GM19351 (cell line): ENCODE measurements around the gene HACL1.

ENCODE experiments used
- ATAC-seq: cut with Tn5 transposase; IDR thresholded peaks from one replicate; pipeline ENCODE4 v1.9.1; 2021; ENCODE audit warnings: mild to moderate bottlenecking, moderate library complexity; ENCODE audit not compliant: unreplicated experiment

Gene HACL1

DNA sequence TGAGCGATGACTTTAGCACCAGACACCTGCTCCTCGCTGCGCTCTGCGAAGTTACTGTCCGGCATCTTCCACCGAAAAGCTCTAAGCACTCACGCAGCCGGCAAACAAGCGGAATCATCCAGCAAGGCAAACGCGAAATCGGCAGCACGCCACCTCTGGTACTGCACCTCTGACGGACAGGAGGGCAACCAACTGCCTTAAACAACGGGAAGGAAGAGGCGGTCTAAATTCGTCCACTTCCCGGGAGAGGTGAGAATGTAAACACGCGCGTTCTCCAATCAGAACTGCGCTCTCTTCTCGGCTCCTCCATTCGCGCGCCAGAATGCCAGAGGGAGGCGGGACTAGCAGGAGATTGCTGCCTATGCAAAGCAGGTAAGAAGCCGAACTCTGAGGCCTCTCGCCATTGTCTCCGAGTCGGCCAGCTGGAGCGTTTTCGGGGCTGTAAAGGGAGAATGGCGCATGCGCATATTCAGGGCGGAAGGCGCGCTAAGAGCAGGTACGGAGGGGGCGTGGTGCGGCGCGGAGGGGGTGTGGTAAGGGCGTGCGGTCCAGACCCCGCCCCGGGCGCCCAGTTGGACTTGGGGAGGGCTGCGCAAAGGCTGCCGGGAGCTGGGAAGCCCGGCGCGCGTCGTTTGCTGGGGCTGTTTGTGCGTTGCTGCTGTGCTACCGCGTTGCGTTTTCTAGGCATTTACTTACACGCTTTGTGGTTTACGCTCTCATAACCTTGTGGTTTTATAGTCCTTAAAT is at the start of gene HACL1, which contains the start of gene BTD:
Gene HACL1 (minus strand): TSS at position 171 of the 747 bp plus-strand sequence. CDS start 106 bp downstream, at position 65.
Gene BTD (plus strand): TSS at position 347 of the 747 bp plus-strand sequence. CDS start 33,695 bp downstream, outside the sequence.
- peak; percentile 90 for ATAC-seq

DNA sequence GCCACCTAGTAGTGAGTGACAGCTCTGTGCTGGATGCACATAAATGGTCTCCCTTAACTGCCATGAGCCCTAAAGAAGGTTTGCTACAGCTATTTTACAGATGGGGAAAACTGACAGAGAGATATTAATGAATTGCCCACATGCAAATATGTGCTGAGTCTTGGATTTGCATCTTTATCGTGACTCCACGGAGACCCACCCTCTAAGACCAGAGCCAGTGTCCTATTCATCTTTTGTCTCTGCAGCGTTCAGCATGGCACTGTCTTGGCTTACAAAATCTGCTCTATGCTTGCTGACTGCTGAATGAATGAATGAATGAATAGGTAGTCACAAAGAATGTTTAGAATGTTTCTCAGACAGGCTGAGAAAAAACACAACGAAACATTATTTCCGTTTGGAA is 48.5 kb upstream of the HACL1 start:
- ATAC-seq: no peak

DNA sequence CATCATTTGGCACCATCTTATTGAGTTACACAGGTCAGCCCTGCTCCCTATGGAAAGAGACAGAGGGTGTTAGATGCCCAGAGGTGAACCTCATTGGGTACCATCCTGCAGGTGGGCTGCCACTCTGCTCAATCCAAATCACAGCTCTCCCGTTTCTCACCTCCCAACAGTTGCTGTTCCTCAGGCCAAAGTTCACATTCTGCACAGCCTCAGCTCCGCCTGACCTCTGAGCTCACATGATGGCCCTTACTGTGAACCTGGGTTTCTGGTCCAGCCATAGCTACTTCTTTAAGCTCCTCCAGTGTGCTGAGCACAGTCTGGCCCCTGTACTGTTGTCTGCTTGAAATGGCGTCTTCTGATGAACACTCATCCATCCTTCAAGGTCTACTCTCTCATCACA is 48.0 kb upstream of the HACL1 start:
- ATAC-seq: no peak

DNA sequence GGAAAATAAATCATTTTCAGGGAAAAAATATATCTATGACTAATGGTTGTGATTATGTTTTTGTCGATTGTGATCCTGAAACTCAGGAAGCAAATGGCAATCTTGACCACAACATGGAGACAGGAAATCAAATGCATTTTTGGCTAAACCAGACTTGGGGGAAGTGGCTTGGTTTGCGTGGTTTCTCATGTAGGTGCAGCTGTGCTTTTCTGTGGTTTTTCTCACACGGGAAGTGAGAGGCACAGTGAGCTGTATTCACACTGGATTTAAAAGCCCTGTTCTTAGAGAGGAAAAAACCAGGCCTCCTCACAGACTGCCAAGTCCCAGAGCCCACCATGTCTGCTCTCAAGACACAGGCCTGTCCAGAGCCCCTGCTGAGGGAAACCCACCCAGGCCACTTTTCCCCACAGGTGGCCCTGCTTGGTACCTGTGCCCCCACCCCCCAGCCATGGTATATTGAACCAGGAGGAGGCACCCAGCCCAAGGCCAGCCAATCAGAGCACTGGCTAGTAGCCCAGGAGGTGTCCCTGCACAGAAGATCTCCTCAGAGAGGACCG is 46.3 kb upstream of the HACL1 start:
- peak; percentile 87 for ATAC-seq

DNA sequence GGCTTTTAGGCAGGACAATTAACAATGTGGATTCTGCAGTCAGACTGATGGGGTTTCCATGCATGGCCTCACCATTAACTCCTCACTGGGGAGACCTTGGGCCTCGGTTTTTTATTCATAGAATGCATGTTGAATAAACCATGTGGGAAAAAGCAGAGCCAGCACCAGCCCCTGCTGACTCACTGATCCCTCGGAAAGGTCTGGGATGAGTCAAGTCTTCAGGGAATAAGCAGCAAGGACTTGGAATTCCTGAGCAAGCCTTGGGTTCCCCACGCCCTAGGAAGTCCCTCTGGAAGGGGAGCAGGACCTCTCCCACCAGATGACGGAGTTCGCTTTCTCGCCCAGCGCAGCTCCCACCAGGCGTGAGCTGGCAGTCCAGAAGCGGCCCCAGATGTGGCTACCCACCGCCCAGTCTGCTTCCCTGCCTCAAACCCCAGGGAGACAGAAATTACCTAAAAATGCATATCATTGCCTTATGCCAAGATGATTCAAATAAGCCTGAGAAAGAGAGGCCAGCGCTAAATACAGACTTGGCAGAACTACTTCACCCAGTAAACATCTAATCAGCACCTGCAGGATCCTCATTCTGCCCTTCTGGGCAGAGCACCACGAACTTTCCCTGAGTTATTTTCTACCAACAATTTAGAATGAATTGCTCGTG is 45.6 kb upstream of the HACL1 start:
- peak; percentile 26 for ATAC-seq

DNA sequence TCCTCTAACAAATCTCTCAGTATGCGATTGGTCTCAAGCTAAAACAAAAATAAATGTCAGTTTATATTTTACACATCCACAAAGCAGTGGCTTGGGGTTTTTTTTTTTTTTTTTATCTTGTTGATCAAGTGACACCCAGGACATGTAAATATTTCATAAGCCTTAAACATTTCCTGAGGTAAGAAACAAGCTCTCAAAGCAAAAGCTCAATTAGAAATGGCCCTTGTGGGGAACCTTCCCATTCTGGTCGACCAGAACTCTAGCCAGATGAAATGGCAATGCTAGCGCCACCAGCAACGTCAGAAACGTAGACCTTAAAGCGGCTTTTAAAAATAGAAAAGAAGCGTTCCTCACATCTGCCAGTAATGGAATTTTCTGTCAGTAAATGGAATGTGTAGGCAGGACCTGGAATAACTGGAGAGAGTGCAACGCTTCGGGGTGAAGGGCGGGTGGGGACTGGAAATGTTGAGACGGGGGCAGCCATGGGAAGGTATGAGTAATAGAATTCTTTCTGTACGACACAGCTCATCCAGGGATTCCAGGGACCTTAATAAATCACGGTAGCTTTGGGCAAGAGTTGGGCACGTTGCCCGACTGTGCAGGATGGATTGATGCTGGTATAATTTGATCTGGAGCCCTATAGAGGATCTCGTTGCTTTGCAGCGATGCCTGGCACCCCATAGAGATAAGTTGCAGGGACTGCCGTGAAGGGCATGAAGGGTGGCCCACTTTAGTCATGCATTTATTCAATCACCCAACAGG is 44.6 kb upstream of the HACL1 start:
- ATAC-seq: no peak

DNA sequence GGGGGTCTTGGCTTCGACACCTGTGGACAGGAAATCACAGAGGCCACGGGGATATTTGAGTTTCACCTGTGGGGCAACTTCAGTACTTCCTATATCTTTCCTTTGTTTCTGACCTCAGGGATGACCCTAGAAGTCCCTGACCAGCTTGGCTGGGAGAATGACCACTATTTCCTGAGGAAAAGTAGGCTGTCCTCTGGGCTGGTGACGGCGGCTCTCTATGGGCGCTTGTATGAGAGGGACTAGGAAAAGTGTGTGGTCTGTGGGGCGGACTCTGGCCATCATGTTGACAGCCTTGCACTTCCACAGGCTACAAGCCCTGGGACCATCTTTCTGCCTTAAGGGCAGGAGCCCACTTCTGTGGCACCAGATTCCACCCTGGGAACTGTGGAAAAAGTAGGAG is 43.9 kb upstream of the HACL1 start:
- ATAC-seq: no peak

DNA sequence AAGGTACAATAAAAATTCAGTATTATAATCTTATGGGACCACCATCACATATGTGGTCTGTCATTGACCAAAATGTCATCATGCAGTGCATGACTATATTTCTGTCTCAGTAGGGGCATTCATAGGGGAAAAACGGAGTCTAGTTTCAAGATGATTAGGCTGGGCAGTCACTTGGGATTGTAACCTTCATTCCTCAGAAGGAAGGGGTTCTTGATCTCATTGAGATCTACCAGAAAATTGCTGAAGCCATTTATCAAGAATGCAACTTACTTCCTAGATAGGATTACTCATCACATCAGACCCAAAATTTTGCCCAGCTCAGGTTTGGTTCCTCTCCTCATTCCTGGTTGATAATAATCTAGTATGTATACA is 37.5 kb upstream of the HACL1 start:
- ATAC-seq: no peak

DNA sequence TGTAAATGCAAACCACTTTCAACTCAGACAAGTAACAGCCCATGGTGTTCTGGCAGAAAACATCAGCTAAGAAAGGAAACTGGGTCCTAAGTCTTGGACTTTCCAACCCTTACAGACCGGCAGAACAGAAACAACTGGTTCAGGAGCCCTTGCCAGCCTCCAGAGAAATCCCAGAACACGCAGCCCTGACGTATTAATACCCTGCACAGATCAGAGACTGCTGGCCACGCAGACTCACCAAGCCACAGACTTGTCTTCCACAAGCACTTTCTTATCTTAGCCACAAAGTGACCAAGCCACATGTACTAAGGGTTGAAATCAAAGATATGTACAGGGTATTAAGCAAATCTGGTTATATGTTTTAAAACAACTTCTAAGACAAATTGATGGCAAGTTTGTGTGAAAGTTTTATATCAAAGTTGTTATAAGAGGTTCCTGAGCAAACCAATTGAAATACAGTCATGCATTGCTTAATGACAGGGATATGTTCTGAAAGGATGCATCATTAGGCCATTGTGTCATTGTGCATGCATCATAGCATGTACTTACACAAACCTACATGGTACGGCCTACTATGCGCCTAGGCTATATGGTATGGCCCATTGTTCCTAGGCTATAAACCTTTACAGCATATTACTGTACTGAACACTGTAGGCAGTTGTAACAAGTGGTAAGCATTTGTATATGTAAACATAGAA is 37.0 kb upstream of the HACL1 start:
- no peak for ATAC-seq

DNA sequence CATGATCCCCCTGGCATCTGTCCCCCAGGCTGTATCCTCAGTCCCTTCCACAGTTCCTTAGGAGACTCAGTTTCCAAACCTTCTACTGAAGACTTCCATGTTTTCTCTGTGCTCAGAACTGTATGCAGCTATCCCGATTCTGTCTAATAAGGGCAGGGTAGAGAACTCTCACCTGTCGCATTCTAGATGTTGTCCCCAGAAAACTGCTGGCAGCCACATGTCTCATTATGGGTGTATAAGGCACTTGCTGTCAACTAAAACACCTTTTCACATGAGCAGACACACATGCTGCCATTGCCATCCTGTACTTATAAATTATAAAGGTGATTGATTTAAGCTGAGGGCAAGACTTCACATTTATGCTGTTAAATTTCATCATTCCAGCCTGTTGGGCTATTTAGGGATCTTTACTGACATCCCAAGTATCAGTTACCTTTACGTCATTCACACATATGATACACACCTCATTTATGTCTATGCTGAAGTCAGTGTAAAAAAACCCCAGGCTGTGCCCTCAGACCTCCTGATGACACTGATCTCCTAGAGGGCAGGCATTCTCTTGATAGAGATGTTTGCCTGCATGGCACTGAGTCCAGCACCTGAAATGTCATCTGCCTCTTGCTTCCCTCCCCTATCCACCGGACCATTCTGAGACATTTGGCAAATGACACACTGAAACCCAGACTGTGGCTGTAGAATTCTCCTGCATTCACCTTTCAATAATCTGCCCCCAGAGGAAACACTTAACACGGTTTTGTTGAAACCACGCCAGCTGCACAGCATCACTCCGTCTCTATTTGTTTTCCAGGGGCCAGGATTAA is 36.0 kb upstream of the HACL1 start:
- ATAC-seq: no peak

DNA sequence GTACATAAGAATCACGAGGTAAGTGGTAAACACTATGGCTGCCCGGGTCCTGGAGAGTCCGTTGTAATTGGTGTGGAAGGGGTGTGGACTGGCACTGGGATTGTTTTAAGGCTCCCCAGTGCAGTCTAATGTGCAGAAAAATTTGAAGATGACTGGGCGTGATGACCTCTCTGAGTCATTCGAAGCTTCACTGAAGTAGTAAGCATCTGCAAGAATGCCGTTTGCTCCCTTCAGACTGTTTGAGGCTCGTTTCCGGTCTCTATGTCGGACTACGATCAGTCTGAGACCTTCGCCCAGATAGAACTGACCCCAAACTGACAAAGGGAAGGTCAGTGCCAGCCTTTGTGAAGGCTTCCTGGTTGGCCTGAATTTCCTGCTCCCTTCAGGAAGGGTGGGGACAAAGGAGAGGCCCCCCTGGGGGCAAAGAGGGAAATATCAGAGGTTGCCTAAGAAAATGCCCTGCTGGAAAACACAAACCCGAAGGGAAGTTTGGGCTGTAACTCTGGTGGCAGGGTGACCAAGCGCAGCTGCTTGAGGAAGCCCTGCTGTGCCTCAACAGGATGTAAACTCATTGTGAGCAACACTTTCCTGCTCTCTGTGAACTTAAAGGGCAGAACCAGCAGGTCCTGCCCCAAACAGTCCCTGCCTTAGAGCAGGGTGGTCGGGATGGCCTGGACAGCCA is 34.8 kb upstream of the HACL1 start:
- ATAC-seq: peak; percentile 75

DNA sequence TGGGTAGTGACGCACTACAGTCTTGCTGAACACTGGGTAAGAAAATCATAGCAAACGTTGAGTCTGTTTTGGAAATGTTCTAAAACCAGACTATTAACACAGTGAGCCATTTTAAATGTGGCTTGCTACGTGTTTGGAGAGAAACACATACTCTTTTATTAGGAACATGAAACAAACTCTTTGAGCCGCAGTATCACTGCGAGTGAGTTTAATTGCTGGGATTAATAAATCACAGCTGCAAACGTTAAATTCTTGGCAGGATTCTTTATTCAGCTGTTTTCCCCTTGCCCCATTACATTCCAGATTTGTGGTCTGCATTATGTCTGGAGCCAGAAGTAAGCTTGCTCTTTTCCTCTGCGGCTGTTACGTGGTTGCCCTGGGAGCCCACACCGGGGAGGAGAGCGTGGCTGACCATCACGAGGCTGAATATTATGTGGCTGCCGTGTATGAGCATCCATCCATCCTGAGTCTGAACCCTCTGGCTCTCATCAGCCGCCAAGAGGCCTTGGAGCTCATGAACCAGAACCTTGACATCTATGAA is 33.8 kb upstream of the HACL1 start:
- ATAC-seq: no peak

DNA sequence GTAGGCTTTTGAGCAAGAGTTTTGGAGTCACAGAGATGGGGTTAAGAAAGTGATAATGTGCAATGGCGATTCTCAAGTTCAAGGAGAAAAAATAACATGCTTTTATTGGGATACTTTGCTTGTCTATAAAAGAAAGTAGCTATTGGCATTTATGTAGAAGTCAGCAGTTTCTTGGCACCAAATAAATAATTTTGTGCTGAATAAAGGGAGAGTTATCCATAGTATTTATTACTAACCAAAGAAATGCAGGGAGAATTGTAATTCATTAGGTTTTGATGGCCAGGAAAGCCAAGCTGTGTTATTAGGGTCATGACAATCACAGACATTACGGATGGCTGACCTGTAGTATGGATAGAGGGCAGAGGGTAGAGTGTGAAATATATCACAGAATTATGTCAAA is 33.3 kb upstream of the HACL1 start:
- no peak for ATAC-seq

DNA sequence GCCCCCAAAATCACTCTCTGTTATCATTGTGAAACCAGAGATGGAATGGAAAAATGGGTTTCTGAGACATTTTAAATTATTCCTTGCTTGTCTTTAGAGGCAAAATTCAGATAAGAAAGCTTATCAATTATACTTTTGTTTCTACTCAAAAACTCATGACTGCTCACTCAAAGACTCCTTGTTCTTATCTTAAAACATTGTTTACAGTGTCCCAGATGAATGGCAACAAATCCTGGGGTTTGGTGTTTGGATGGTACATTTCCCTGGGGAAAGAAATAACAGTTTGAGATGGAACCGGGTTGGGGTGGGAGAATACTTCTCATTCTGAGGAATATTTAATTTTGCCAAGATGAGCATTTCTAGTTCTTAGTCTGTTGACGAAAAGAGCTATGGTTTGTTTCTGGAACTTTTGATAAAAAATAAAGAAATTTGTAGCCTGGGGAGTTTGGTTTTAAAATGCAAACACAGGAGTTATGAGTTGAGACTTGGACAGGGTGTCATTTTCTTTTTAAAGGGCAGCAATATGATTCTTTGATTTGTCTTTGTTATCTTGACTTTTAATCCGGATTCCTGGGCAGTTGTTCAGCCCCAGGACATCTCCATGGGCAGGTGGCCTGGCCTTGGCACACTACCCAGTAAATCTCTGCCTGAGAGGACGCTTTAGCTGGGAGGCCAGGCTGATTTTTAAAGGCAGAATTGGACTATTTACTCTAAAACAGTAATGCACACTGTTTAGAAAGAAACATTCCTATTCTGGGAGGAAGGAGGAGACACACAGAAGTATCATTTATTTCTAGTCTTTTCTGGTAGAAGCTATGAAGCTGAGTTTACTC is 32.6 kb upstream of the HACL1 start:
- no peak for ATAC-seq

DNA sequence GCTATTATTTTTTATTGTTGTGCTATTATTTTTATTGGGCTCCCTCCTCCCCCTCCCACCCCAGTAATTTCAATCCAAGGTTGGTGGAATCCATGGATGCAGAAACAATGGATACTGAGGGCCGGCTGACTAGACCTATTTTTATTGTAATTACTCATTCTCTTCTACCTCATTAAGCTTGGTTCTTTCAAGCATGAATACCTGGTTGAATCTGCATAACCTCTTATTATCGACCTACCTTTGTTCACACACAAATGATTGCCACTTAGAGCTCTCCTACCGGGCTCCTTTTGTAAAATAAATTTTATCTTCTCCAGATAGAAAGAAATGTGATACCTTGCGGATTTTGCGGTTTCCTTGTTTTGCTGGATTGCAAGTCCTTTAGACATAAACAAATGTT is 31.8 kb upstream of the HACL1 start:
- ATAC-seq: no peak

DNA sequence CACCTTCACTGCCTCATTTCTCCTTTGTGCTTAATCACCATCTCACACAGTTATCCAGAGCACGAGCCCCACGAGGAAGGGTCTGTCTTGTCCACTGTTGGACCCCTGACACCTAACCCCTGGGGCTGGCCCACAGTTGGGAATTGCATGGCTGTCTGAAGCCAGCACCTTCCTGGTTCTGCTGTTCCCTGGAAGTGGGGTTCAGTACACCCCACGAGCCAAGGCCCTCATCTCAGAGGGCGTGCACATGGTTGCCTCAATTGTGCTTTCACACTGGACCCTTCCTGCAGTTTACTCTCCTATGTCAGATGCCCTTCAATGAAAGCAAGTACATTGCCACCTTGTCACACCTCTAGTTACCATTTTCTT is 30.8 kb upstream of the HACL1 start:
- ATAC-seq: no peak

DNA sequence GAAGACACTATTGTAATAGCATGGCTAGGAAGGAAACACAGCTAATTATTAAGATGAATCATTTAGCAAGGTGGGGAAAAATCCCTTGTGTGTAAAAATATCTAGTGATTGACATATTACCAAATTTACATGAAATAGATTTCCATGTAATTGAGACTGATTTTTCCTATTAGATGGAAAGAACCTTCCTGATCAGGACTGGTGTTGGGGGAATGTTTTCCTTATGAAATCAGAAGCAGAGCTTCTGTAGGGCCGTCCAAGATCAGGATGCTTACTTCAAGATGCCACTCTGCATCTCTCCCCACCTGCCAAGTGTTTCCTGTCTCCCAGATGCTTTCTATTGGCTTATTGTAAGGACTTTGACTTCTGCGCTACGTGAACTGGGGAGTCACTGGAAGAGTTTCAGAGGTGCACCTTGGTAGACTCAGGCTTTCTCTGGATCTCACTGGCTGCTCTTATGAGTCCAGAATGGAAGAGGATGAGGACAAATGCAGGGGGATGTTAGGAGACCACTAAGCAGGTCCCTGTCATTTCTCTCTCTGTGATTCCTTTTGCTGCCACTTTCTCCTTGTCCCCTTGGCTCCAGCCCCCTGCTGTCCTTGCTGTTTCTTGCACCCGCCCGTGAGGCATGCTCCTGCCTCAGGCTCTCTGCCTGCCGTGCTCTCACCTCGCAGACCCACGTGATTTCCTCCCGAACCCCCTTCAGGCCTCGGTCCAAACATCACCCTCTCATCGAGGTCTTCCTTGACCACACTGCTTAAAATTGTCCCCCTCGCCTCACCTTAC is 30.2 kb upstream of the HACL1 start:
- no peak for ATAC-seq
